GM12878 (cell line): ENCODE measurements around the gene NODAL. TPM values are rescaled to one million over a fixed set of nuclear protein-coding genes. Genes with fewer than 3 reads are reported as not detected.

Source experiments
- ATAC-seq: fragments of 200-7000 bp; cut with Tn5 transposase; 3 replicates; pipeline ENCODE4 v1.9.1; 2020; ENCODE audit warnings: mild to moderate bottlenecking, moderate library complexity
- BruUV-seq: library from RNA; stranded (reverse); fragments of 400-500 nt; replicated peaks from 2 replicates; lab custom pipeline; 2021; lab: Mats Ljungman, UMichigan
- CTCF ChIA-PET: fragments of 300-600 bp; sonication (Branson Sonifier 250); formaldehyde crosslinking; extraction: SDS; loops from one replicate; lab custom pipeline; 2021; ENCODE audit warnings: inconsistent platforms; lab: Yijun Ruan, JAX
- POLR2A ChIA-PET: fragments of 350-600 bp; formaldehyde crosslinking; extraction: SDS; loops from one replicate; lab custom pipeline; 2021; ENCODE audit warnings: inconsistent platforms; lab: Charles Lee
- RAD21 ChIA-PET: fragments of 300-600 bp; sonication (Branson Sonifier 250); formaldehyde crosslinking; loops from one replicate; lab custom pipeline; 2023; ENCODE audit warnings: antibody characterized with exemption; ENCODE audit not compliant: unreplicated experiment; lab: Charles Lee
- SMC1A ChIA-PET: fragments of 300-600 bp; sonication (Branson Sonifier 250); formaldehyde crosslinking; loops from one replicate; lab custom pipeline; 2023; ENCODE audit not compliant: unreplicated experiment, uncharacterized antibody; lab: Charles Lee
- DNase-seq: peaks from one replicate; pipeline ENCODE4 v3.0.0-alpha.2; 2011; ENCODE audit warnings: low read depth, low spot score
- FAIRE-seq: peaks from 3 replicates; lab custom pipeline; 2011; peaks lifted over from hg19 to GRCh38; lab: Jason Lieb, UNC
- H2AFZ ChIP-seq: 2 replicates; pipeline ENCODE4 v1.6.0; 2011; ENCODE audit warnings: low read depth, low read length, control low read depth; ENCODE audit not compliant: control insufficient read depth
- H3K27ac ChIP-seq: 2 replicates; pipeline ENCODE4 v1.5.1; 2011; ENCODE audit warnings: control low read depth; ENCODE audit not compliant: control insufficient read depth, insufficient read depth
- H3K27me3 ChIP-seq, 2 experiments: replicated peaks in 1 of 2; 2 replicates each; pipeline versions ENCODE4 v1.6.0 to v1.6.1; 2011; ENCODE audit warnings: low read length in 1 of 2; ENCODE audit not compliant: control insufficient read depth in 2 of 2, insufficient read depth in 2 of 2
- H3K36me3 ChIP-seq, 2 experiments: 2 replicates each; pipeline ENCODE4 v1.5.1; 2011; ENCODE audit warnings: low read length in 1 of 2; ENCODE audit not compliant: control insufficient read depth in 2 of 2, insufficient read depth in 2 of 2
- H3K4me1 ChIP-seq: 2 replicates; pipeline ENCODE4 v1.6.1; 2011; ENCODE audit warnings: mild to moderate bottlenecking, low read length, moderate library complexity, mixed read lengths; ENCODE audit not compliant: control insufficient read depth, insufficient read depth
- H3K4me2 ChIP-seq: 2 replicates; pipeline ENCODE4 v1.6.0; 2011; ENCODE audit warnings: control low read depth; ENCODE audit not compliant: control insufficient read depth, insufficient read depth
- H3K4me3 ChIP-seq: fragments of 200-600 bp; sonication (generic); 2 replicates; pipeline ENCODE4 v1.5.1; 2016
- H3K79me2 ChIP-seq: 2 replicates; pipeline ENCODE4 v1.6.0; 2011; ENCODE audit warnings: low read length; ENCODE audit not compliant: control insufficient read depth, insufficient read depth
- H3K9ac ChIP-seq: 2 replicates; pipeline ENCODE4 v1.8.0; 2011; ENCODE audit warnings: low read length, control low read depth, mixed read lengths; ENCODE audit not compliant: control insufficient read depth, insufficient read depth
- H3K9me3 ChIP-seq: replicated peaks from 3 replicates; pipeline ENCODE4 v1.5.1; 2011; ENCODE audit warnings: mild to moderate bottlenecking, low read length; ENCODE audit not compliant: control insufficient read depth, insufficient read depth
- H4K20me1 ChIP-seq: 2 replicates; pipeline ENCODE4 v1.6.0; 2011; ENCODE audit not compliant: control insufficient read depth, insufficient read depth
- ASH2L ChIP-seq: fragments of 300-600, 200-600 bp; sonication (generic); IDR thresholded peaks from 2 replicates; pipeline ENCODE4 v1.6.1; 2017; ENCODE audit warnings: low read depth, mild to moderate bottlenecking, borderline replicate concordance
- BHLHE40 ChIP-seq, 2 experiments: fragments of 450-650 bp in 1 of 2; IDR thresholded peaks; 2 replicates each; pipeline ENCODE4 v1.6.1; 2011 to 2017; ENCODE audit warnings: low read depth in 2 of 2, borderline replicate concordance in 1 of 2, improper control_type of control experiment in 1 of 2, low read length in 1 of 2, mild to moderate bottlenecking in 1 of 2
- IKZF1 ChIP-seq: fragments of 450-650 bp; conservative IDR thresholded peaks from 2 replicates; pipeline ENCODE4 v1.6.1; 2017; ENCODE audit warnings: antibody characterized with exemption, mild to moderate bottlenecking
- IKZF2 ChIP-seq, 2 experiments: fragments of 450-650 bp; IDR thresholded peaks; 2 replicates each; pipeline ENCODE4 v1.6.1; 2017; ENCODE audit warnings: mild to moderate bottlenecking in 2 of 2, moderate library complexity in 2 of 2
- MEF2A ChIP-seq: IDR thresholded peaks from 2 replicates; pipeline ENCODE4 v1.6.1; 2011; ENCODE audit warnings: low read depth, mild to moderate bottlenecking, low read length, moderate library complexity; ENCODE audit not compliant: insufficient read depth
- NFIC ChIP-seq: IDR thresholded peaks from 2 replicates; pipeline ENCODE4 v1.6.1; 2012; ENCODE audit warnings: low read depth, mild to moderate bottlenecking, inconsistent platforms, low read length, moderate library complexity
- POLR2AphosphoS2 ChIP-seq: IDR thresholded peaks from 2 replicates; pipeline ENCODE4 v1.6.1; 2011; ENCODE audit warnings: low read depth, mild to moderate bottlenecking, low read length, improper control_type of control experiment, moderate library complexity
- SPI1 ChIP-seq: IDR thresholded peaks from 2 replicates; pipeline ENCODE4 v1.6.1; 2011; ENCODE audit warnings: low read depth, mild to moderate bottlenecking, low read length, moderate library complexity, borderline replicate concordance; ENCODE audit not compliant: insufficient read depth
- USF2 ChIP-seq: IDR thresholded peaks from 2 replicates; pipeline ENCODE4 v1.6.1; 2011; ENCODE audit warnings: low read depth, low read length, improper control_type of control experiment, borderline replicate concordance
- ZNF207 ChIP-seq: fragments of 450-650 bp; IDR thresholded peaks from 2 replicates; pipeline ENCODE4 v1.6.1; 2014; ENCODE audit warnings: antibody characterized with exemption, mild to moderate bottlenecking, borderline replicate concordance
- ZZZ3 ChIP-seq: IDR thresholded peaks from 2 replicates; pipeline ENCODE4 v1.6.1; 2011; ENCODE audit warnings: low read depth; ENCODE audit not compliant: control insufficient read depth, insufficient read length
- WGBS: methylation state at CpG from one replicate; pipeline ENCODE4 v1.1.6; 2016; ENCODE audit warnings: low lambda C conversion rate; ENCODE audit not compliant: insufficient replicate concordance, insufficient coverage; ENCODE audit errors: missing lambda C conversion rate; 5-methylcytosine and 5-hydroxymethylcytosine counted together
- in situ Hi-C: fragments of 300-500 bp; cut with MboI; formaldehyde crosslinking; loops from 9 replicates; pipeline ENCODE4 v1.14.3; 2018; ENCODE audit warnings: mixed read lengths
- intact Hi-C: fragments of 100-400 bp; cut with micrococcal nuclease; formaldehyde crosslinking; loops from one replicate; pipeline ENCODE4 v1.14.2; 2022; ENCODE audit not compliant: unreplicated experiment
- polyA plus RNA-seq, 11 experiments: library from polyadenylated mRNA; depleted of rRNA in 4 of 11; unstranded in 6 of 11; stranded (reverse) in 5 of 11; fragments of >200 nt; fragmentation: Nextera tagmentation in 4 of 11; fragmentation: Illumina TruSeq in 1 of 11; extraction: Ambion mirVana in 4 of 11; extraction: Trizol in 1 of 11; gene quantifications; 1 replicate in 1 of 11; 2 replicates in 10 of 11; pipeline versions ENCODE4 v1.2.1 to v1.2.3, GENCODE V29; 2011 to 2016; ENCODE audit warnings: inconsistent platforms in 2 of 11, missing spikeins in 2 of 11, low read depth in 1 of 11
- total RNA-seq, 4 experiments: library from RNA; depleted of rRNA in 3 of 4; stranded (reverse); fragments of >200 nt in 3 of 4; fragmentation: Illumina TruSeq in 1 of 4; extraction: Trizol in 1 of 4; gene quantifications; 2 replicates each; pipeline versions ENCODE4 v1.2.1 to v1.2.3, GENCODE V29; 2013 to 2021
- TF ChIP-seq, protein P1 (sequence below): fragments of 450-650 bp; IDR thresholded peaks from 2 replicates; pipeline ENCODE4 v1.6.1; 2018; ENCODE audit warnings: borderline replicate concordance, mild to moderate bottlenecking; ENCODE audit not compliant: partially characterized antibody
- TF ChIP-seq, protein P2 (sequence below): IDR thresholded peaks from 2 replicates; pipeline ENCODE4 v1.6.1; 2011; ENCODE audit warnings: mild to moderate bottlenecking, low read depth, low read length, moderate library complexity; ENCODE audit not compliant: insufficient replicate concordance

Gene NODAL
- total and polyA plus RNA-seq, 10 of the 15 experiments (the other 5 are each of a cell fraction or from before 2014, with no cell fraction given), result not detected

- H3K79me2 ChIP-seq, result peaks cover 25% of the 10 kb centered on the region
- H3K4me3 ChIP-seq, result peak overlapping the region; percentile 78
- CTCF ChIA-PET, result interaction anchor here (1.0 to 1.6 kb wide), 4 partner anchors 9 to 24 kb away, joined by 3 to 7 read pairs (median 3); no protein-coding TSS in a partner anchor
- H4K20me1 ChIP-seq, result no peaks in the 10 kb centered on the region
- intact Hi-C loops (no loop called here), in situ Hi-C loops (no loop called here)
- 5% methylated on average over 9 of the region's 9 CpGs for WGBS
- SMC1A ChIA-PET, result interaction anchor here (1.0 to 3.1 kb wide), 5 partner anchors 10 to 33 kb away, joined by 4 to 21 read pairs (median 5); no protein-coding TSS in a partner anchor
- no TSS peak for BruUV-seq
- no peaks in the 10 kb centered on the region for H3K27me3 ChIP-seq
- no peaks in the 10 kb centered on the region for H3K9me3 ChIP-seq
- RAD21 ChIA-PET, result interaction anchor here (0.8 to 2.8 kb wide), 6 partner anchors 10 to 33 kb away, joined by 3 to 12 read pairs (median 4); no protein-coding TSS in a partner anchor
- H3K27ac ChIP-seq, result peak overlapping the region; percentile 64
- H3K4me2 ChIP-seq, result peak overlapping the region; percentile 64
- H2AFZ ChIP-seq, result peak overlapping the region; percentile 20; the same call in 1 of the 2 replicates
- H3K4me1 ChIP-seq, result peaks cover 50% of the 10 kb centered on the region
- H3K9ac ChIP-seq, result peak overlapping the region; percentile 81; the same call in 1 of the 2 replicates
- no peaks in the 10 kb centered on the region; a peak in 2 of 4 replicates for H3K36me3 ChIP-seq
- no peak for FAIRE-seq
- POLR2A ChIA-PET, result interaction anchor here (0.6 to 7.7 kb wide), 4 partner anchors 10 to 102 kb away, joined by 3 to 38 read pairs (median 8); no protein-coding TSS in a partner anchor
- DNase-seq, result no peak
- ATAC-seq, result peak; percentile 40
- TF ChIP-seq SPI1 (peak; percentile 69; the same call in 1 of the 2 replicates), USF2 (no peak), ZZZ3 (no peak), IKZF2 (IDR thresholded peaks at IDR 0.05) (peak; percentile 17 to 35; a peak in 1 of 4 replicates), BHLHE40 (IDR thresholded peaks at IDR 0.05; ENCODE audit: borderline replicate concordance in 1 of 2, low read depth in 2 of 2, low read length in 1 of 2) (0 out of 4 replicates have a peak, but pooled peaks of 1 of the 2 experiments have one; percentile 20), IKZF1 (peak; percentile 24; the same call in 1 of the 2 replicates), NFIC (no peak), ASH2L (no peak), MEF2A (no peak), POLR2AphosphoS2 (no peak), ZNF207 (no peak)
- TF ChIP-seq, protein P1, sequence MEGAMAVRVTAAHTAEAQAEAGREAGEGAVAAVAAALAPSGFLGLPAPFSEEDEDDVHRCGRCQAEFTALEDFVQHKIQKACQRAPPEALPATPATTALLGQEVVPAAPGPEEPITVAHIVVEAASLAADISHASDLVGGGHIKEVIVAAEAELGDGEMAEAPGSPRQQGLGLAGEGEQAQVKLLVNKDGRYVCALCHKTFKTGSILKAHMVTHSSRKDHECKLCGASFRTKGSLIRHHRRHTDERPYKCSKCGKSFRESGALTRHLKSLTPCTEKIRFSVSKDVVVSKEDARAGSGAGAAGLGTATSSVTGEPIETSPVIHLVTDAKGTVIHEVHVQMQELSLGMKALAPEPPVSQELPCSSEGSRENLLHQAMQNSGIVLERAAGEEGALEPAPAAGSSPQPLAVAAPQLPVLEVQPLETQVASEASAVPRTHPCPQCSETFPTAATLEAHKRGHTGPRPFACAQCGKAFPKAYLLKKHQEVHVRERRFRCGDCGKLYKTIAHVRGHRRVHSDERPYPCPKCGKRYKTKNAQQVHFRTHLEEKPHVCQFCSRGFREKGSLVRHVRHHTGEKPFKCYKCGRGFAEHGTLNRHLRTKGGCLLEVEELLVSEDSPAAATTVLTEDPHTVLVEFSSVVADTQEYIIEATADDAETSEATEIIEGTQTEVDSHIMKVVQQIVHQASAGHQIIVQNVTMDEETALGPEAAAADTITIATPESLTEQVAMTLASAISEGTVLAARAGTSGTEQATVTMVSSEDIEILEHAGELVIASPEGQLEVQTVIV, result no peak
- TF ChIP-seq, protein P2, sequence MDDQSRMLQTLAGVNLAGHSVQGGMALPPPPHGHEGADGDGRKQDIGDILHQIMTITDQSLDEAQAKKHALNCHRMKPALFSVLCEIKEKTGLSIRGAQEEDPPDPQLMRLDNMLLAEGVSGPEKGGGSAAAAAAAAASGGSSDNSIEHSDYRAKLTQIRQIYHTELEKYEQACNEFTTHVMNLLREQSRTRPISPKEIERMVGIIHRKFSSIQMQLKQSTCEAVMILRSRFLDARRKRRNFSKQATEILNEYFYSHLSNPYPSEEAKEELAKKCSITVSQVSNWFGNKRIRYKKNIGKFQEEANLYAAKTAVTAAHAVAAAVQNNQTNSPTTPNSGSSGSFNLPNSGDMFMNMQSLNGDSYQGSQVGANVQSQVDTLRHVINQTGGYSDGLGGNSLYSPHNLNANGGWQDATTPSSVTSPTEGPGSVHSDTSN, result no peak
Observed at GRCh38 chr10:70480239-70480861, 38.9 kb upstream of the NODAL start.
